ENCODE data around the gene SLC35F6. TPM values are rescaled to one million over a fixed set of nuclear protein-coding genes. Genes with fewer than 3 reads are reported as not detected.
A peak's percentile ranks its signal among the peaks of the same experiment; 100 is the strongest.

SLC35F6 gene
- total RNA-seq, 1 donor = 83.6 TPM

DNA sequence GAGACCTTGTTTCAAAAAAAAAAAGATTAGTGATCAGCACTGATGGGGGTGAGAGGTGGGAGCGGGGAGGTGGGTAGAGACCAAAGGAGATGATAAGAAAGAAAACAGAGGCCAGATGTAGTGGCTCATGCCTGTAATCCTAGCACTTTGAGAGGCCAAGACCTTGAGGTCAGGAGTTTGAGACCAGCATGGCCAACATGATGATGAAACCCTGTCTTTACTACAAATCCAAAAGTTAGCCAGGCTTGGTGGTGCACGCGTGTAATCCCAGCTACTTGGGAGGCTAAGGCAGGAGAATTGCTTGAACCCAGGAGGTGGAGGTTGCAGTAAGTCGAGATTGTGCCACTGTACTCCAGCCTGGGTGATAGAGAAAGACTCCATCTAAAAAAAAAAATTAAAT, 9.5 kb upstream of the SLC35F6 start:
- no peak for DNase-seq (ENCODE audit: insufficient read length, low spot score, missing footprints)
- Histone ChIP-seq H3K9me3 (ENCODE audit: low read depth, low read length) (no peaks in the 10 kb centered on the region), H3K27me3 (ENCODE audit: insufficient read depth, low read length) (no peaks in the 10 kb centered on the region), H3K4me1 (ENCODE audit: insufficient read depth, low read length) (peaks cover 24% of the 10 kb centered on the region), H3K4me2 (ENCODE audit: insufficient read depth, low read length) (no peak overlapping the region), H3K27ac (ENCODE audit: low read depth, low read length) (no peak overlapping the region), H4K20me1 (ENCODE audit: insufficient read depth, low read length) (no peaks in the 10 kb centered on the region), H3K79me2 (ENCODE audit: insufficient read depth, low read length) (no peaks in the 10 kb centered on the region), H3K4me3 (ENCODE audit: insufficient read depth, low read length) (no peak overlapping the region), H2AFZ (ENCODE audit: low read length) (no peak overlapping the region), H3K36me3 (ENCODE audit: insufficient read depth, low read length) (no peaks in the 10 kb centered on the region)
- TF ChIP-seq, protein P1, sequence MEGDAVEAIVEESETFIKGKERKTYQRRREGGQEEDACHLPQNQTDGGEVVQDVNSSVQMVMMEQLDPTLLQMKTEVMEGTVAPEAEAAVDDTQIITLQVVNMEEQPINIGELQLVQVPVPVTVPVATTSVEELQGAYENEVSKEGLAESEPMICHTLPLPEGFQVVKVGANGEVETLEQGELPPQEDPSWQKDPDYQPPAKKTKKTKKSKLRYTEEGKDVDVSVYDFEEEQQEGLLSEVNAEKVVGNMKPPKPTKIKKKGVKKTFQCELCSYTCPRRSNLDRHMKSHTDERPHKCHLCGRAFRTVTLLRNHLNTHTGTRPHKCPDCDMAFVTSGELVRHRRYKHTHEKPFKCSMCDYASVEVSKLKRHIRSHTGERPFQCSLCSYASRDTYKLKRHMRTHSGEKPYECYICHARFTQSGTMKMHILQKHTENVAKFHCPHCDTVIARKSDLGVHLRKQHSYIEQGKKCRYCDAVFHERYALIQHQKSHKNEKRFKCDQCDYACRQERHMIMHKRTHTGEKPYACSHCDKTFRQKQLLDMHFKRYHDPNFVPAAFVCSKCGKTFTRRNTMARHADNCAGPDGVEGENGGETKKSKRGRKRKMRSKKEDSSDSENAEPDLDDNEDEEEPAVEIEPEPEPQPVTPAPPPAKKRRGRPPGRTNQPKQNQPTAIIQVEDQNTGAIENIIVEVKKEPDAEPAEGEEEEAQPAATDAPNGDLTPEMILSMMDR (IDR thresholded peaks at IDR 0.05; ENCODE audit: extremely low read depth, low read depth, low read length) = no peak

DNA sequence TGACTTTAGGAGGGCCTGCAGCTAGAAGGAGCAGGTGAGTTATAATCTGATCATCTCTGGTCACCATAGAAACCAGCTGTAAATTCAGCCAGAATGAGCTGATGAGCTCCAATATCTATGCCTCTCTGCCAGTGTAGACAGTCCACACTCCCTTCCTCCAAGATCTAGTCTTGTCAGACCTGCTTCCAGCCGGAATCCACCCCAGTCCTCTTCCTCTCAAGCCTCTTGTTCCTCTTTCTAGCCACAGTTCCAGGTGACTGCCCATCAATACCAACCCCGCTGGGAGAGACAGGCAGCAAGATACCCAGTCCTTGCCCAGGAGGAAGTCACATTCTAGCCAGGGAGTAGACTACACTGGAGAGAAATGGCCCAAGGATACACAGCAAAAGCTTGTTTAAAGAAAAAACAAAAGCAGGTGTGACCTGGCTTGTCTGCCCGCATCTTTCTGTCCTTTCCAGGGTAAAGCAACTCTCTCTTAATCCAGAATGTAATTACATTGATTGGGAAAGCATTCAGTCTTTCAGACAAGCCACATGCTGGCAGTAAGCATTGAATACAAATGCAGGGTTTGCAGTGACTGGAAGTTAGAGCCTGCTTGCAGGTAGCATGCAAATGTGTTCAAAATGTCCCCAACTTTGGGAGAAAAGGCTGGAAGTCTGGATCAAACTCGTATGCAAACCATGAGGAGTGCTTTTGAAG, 9.0 kb upstream of the SLC35F6 start:
- Histone ChIP-seq H3K4me2 (ENCODE audit: insufficient read depth, low read length) (no peak overlapping the region), H3K36me3 (ENCODE audit: insufficient read depth, low read length) (no peaks in the 10 kb centered on the region), H3K79me2 (ENCODE audit: insufficient read depth, low read length) (no peaks in the 10 kb centered on the region), H4K20me1 (ENCODE audit: insufficient read depth, low read length) (no peaks in the 10 kb centered on the region), H3K27me3 (ENCODE audit: insufficient read depth, low read length) (no peaks in the 10 kb centered on the region), H2AFZ (ENCODE audit: low read length) (no peak overlapping the region), H3K9me3 (ENCODE audit: low read depth, low read length) (no peaks in the 10 kb centered on the region), H3K27ac (ENCODE audit: low read depth, low read length) (no peak overlapping the region), H3K4me3 (ENCODE audit: insufficient read depth, low read length) (no peak overlapping the region), H3K4me1 (ENCODE audit: insufficient read depth, low read length) (peaks cover 24% of the 10 kb centered on the region)
- TF ChIP-seq, protein P1 (IDR thresholded peaks at IDR 0.05; ENCODE audit: extremely low read depth, low read depth, low read length) = no peak
- no peak for DNase-seq (ENCODE audit: insufficient read length, low spot score, missing footprints)

DNA sequence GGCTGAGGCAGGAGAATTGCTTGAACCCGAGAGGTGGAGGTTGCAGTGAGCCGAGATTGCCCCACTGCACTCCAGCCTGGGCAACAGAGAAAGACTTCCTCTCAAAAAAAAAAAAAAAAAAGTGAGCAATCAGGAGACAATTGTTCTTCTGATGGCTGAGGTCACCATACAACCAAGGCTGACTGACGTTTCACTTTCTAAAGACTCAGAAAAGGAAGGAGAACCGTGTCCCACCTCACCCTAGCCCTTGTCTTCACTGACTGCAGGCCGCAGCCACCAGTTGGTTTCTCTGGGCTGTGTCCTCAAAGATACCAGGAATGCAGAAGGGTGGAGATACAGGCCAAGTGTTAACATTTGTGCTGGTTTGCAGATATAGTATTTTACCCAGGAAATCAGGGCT, 7.7 kb upstream of the SLC35F6 start:
- Histone ChIP-seq H3K79me2 (ENCODE audit: insufficient read depth, low read length) (no peaks in the 10 kb centered on the region), H3K9me3 (ENCODE audit: low read depth, low read length) (no peaks in the 10 kb centered on the region), H3K4me1 (ENCODE audit: insufficient read depth, low read length) (peaks cover 24% of the 10 kb centered on the region), H4K20me1 (ENCODE audit: insufficient read depth, low read length) (no peaks in the 10 kb centered on the region), H2AFZ (ENCODE audit: low read length) (no peak overlapping the region), H3K27ac (ENCODE audit: low read depth, low read length) (no peak overlapping the region), H3K4me2 (ENCODE audit: insufficient read depth, low read length) (no peak overlapping the region), H3K27me3 (ENCODE audit: insufficient read depth, low read length) (no peaks in the 10 kb centered on the region), H3K4me3 (ENCODE audit: insufficient read depth, low read length) (no peak overlapping the region), H3K36me3 (ENCODE audit: insufficient read depth, low read length) (no peaks in the 10 kb centered on the region)
- DNase-seq (ENCODE audit: insufficient read length, low spot score, missing footprints) = no peak
- TF ChIP-seq, protein P1 (IDR thresholded peaks at IDR 0.05; ENCODE audit: extremely low read depth, low read depth, low read length) = no peak

DNA sequence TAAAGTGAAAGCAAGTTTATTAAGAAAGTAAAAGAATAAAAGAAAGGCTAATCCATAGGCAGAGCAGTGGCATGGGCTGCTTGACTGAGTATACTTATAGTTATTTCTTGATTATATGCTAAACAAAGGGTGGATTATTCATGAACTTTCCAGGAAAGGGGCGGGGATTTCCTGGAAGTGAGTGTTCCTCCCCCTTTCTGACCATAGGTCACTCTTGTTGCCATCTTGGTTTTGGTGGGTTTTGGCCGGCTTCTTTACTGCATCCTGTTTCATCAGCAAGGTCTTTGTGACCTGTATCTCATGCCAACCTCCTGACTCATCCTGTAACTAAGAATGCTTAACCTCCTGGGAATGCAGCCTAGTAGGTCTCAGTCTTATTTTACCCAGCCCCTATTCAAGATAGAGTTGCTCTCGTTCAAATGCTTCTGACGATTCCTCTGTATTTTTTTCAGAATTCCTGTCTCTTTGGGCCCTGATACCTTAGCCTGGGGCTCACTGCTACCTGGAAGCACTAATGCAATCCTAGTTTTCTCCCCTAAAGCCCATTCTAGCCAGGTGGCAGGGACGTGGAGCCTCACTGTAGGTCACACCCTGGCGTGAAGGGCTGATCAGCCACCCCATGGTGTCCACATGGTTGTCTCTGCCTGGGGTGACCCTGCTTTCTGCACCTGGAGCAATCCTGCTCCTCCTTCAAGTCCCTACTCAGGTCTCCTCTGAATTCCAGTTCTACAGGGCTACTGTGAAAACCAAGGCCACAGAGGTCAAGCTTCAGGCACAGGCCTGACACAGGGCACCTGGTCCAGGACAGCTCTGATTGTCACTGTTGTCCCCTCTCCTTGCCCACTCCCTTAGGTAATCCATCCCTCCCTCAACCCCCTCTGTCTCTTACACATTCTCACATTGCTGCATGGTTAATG, 6.0 kb upstream of the SLC35F6 start:
- no peaks in the 10 kb centered on the region for H3K9me3 ChIP-seq (ENCODE audit: low read depth, low read length)
- TF ChIP-seq, protein P1 (IDR thresholded peaks at IDR 0.05; ENCODE audit: extremely low read depth, low read depth, low read length) = no peak
- H4K20me1 ChIP-seq (ENCODE audit: insufficient read depth, low read length) = no peaks in the 10 kb centered on the region
- no peaks in the 10 kb centered on the region for H3K36me3 ChIP-seq (ENCODE audit: insufficient read depth, low read length)
- peak overlapping the region; percentile 20 for H3K4me3 ChIP-seq (ENCODE audit: insufficient read depth, low read length)
- H3K27me3 ChIP-seq (ENCODE audit: insufficient read depth, low read length) = no peaks in the 10 kb centered on the region
- peak overlapping the region; percentile 68 for H3K4me2 ChIP-seq (ENCODE audit: insufficient read depth, low read length)
- no peak overlapping the region for H2AFZ ChIP-seq (ENCODE audit: low read length)
- peaks cover 24% of the 10 kb centered on the region for H3K4me1 ChIP-seq (ENCODE audit: insufficient read depth, low read length)
- H3K79me2 ChIP-seq (ENCODE audit: insufficient read depth, low read length) = no peaks in the 10 kb centered on the region
- H3K27ac ChIP-seq (ENCODE audit: low read depth, low read length) = peak overlapping the region; percentile 80
- DNase-seq (ENCODE audit: insufficient read length, low spot score, missing footprints) = no peak
